Mesothelial cell of epicardium (in vitro differentiated cells): ENCODE measurements around the gene B3GNT9. TPM values are rescaled to one million over a fixed set of nuclear protein-coding genes. Genes with fewer than 3 reads are reported as not detected.

Source experiments
- DNase-seq, 2 experiments: peaks; one replicate each; pipeline ENCODE4 v3.0.0; 2021; ENCODE audit warnings: low spot score in 2 of 2; ENCODE audit not compliant: unreplicated experiment in 2 of 2
- H3K27ac Mint-ChIP-seq: 2 replicates; pipeline ENCODE4 v1.8.0; 2021; ENCODE audit warnings: mixed read lengths
- H3K27me3 Mint-ChIP-seq: 2 replicates; pipeline ENCODE4 v1.8.0; 2021; ENCODE audit warnings: low read depth, mixed read lengths
- H3K36me3 Mint-ChIP-seq: 2 replicates; pipeline ENCODE4 v1.8.0; 2021; ENCODE audit warnings: mixed read lengths
- H3K4me1 Mint-ChIP-seq: 2 replicates; pipeline ENCODE4 v1.8.0; 2021; ENCODE audit warnings: mixed read lengths
- H3K4me3 Mint-ChIP-seq: 2 replicates; pipeline ENCODE4 v1.8.0; 2021; ENCODE audit warnings: mild to moderate bottlenecking, moderate library complexity, mixed read lengths
- H3K9me3 Mint-ChIP-seq: 2 replicates; pipeline ENCODE4 v1.8.0; 2021; ENCODE audit warnings: mixed read lengths
- CTCF ChIP-seq: fragments of 200-600 bp; sonication (generic); IDR thresholded peaks from one replicate; pipeline ENCODE4 v1.5.0; 2021; ENCODE audit warnings: antibody characterized with exemption; ENCODE audit not compliant: unreplicated experiment
- total RNA-seq: library from RNA; stranded (reverse); gene quantifications from 3 replicates; pipeline ENCODE4 v1.2.1, GENCODE V29; 2021

Gene B3GNT9
- total RNA-seq, 1 donor from 2014 or later: 20.6 TPM

- no peak for DNase-seq
- Mint-ChIP-seq H3K27me3 (no peaks in the 10 kb centered on the region), H3K4me3 (no peak overlapping the region), H3K9me3 (no peaks in the 10 kb centered on the region), H3K36me3 (peaks cover 4% of the 10 kb centered on the region), H3K27ac (no peak overlapping the region), H3K4me1 (no peaks in the 10 kb centered on the region)
- TF ChIP-seq CTCF: no peak
Observed at GRCh38 chr16:67098599-67098998, 52.2 kb downstream of the B3GNT9 start.

Other genes starting within 250 kb of the B3GNT9 start
- gene CDH16, start 232.1 kb downstream of the B3GNT9 start, total RNA-seq: not detected in 3 replicates
- gene RRAD, start 225.5 kb downstream of the B3GNT9 start, total RNA-seq: 2.7 to 3.7 TPM (median 2.9 TPM) in 3 replicates
- gene CIAO2B, start 216.6 kb downstream of the B3GNT9 start, total RNA-seq: 52.1 to 56.1 TPM (median 54.5 TPM) in 3 replicates
- gene CES2, start 215.5 kb downstream of the B3GNT9 start, total RNA-seq: 52.0 to 53.4 TPM (median 52.5 TPM) in 3 replicates
- 4.8 to 5.4 TPM (median 5.1 TPM) in 3 replicates for gene CES3, start 189.7 kb downstream of the B3GNT9 start, total RNA-seq
- gene CES4A, start 162.4 kb downstream of the B3GNT9 start, total RNA-seq: 15.9 to 19.6 TPM (median 18.5 TPM) in 3 replicates
- gene CBFB, start 121.8 kb downstream of the B3GNT9 start, total RNA-seq: 69.3 to 82.6 TPM (median 74.6 TPM) in 3 replicates
- gene PHAF1, start 41.1 kb downstream of the B3GNT9 start, total RNA-seq: 20.9 to 22.4 TPM (median 21.5 TPM) in 3 replicates
- 7.2 to 7.8 TPM (median 7.8 TPM) in 3 replicates for gene TRADD, start 8.9 kb upstream of the B3GNT9 start, total RNA-seq
- gene FBXL8, start 9.0 kb upstream of the B3GNT9 start, total RNA-seq: 8.1 to 8.9 TPM (median 8.2 TPM) in 3 replicates
- 10.7 to 14.2 TPM (median 13.1 TPM) in 3 replicates for gene HSF4, start 13.7 kb upstream of the B3GNT9 start, total RNA-seq
- gene NOL3, start 19.5 kb upstream of the B3GNT9 start, total RNA-seq: 14.0 to 15.5 TPM (median 14.2 TPM) in 3 replicates
- 121 to 131 TPM (median 129 TPM) in 3 replicates for gene MATCAP1, start 33.0 kb upstream of the B3GNT9 start, total RNA-seq
- 0.23 to 0.40 TPM in 2 of 3 replicates, not detected in the other for gene EXOC3L1, start 39.1 kb upstream of the B3GNT9 start, total RNA-seq
- gene E2F4, start 41.2 kb upstream of the B3GNT9 start, total RNA-seq: 78.3 to 80.2 TPM (median 79.5 TPM) in 3 replicates
- gene ELMO3, start 48.1 kb upstream of the B3GNT9 start, total RNA-seq: 9.3 to 10.0 TPM (median 9.7 TPM) in 3 replicates
- gene TMEM208, start 76.1 kb upstream of the B3GNT9 start, total RNA-seq: 35.8 to 38.4 TPM (median 36.3 TPM) in 3 replicates
- gene FHOD1, start 96.5 kb upstream of the B3GNT9 start, total RNA-seq: 28.2 to 28.7 TPM (median 28.3 TPM) in 3 replicates
- gene SLC9A5, start 98.0 kb upstream of the B3GNT9 start, total RNA-seq: 2.9 to 3.5 TPM (median 3.3 TPM) in 3 replicates
- 13.4 to 15.5 TPM (median 15.4 TPM) in 3 replicates for gene PLEKHG4, start 128.5 kb upstream of the B3GNT9 start, total RNA-seq
- gene KCTD19, start 175.7 kb upstream of the B3GNT9 start, total RNA-seq: 0.52 to 1.1 TPM (median 0.84 TPM) in 3 replicates
- gene LRRC36, start 175.8 kb upstream of the B3GNT9 start, total RNA-seq: 0.20 to 0.55 TPM (median 0.36 TPM) in 3 replicates
- gene TPPP3, start 242.5 kb upstream of the B3GNT9 start, total RNA-seq: 5.5 to 6.2 TPM (median 5.7 TPM) in 3 replicates